Stimulated activated CD4-positive, alpha-beta T cell treated with anti-CD3 and anti-CD28 coated beads, Interleukin-12 subunit alpha, Interleukin-12 subunit beta, amount 100 ng/mL, for 48 hours (primary cell): ENCODE results near the gene TRIM67.
"Not testable (repeated sequence)": the region's sequence is repeated elsewhere in the genome, so short reads cannot be mapped to it uniquely, and the experiment has no call there.

Source experiments
- DNase-seq, 3 donors: peaks; one replicate each; pipeline ENCODE4 v3.0.0-alpha.2; 2020; ENCODE audit warnings: low read depth in 2 of 3, low spot score in 1 of 3

The TRIM67 gene

DNA sequence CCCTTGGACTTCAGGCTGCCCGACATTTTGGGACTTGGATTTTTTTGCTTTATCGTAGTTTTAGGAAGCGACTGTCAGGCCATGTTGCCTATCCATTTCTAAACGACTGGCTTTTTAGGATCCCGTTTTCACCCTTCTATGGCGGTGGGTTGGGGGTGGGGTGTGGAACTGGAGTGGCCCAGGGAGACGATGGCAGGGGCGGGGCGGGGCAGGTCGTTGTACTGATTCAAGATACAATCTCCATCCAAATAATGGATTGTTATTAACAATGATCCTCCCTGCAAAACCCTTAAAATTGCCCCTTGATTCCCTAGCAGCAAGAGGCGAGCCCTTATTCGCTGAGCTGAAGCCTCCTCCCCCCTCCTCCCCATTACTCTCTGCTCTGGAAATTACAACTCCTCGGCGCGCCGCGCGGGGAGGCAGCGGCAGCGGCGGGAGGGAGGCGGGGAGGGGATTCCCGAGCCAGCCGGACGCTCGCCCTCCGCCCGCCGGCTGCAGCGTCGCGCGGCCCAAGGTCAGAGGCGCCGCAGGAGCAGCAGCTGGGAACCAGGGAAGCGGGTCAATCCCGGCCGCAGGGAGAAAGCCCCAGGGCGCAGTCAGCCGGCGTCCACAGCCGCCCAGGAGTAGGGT is at the start of gene TRIM67:
TSS of gene TRIM67 (plus strand) at position 392 of the 630 bp plus-strand sequence. CDS start 912 bp downstream, outside the sequence.
- DNase-seq: no peak

DNA sequence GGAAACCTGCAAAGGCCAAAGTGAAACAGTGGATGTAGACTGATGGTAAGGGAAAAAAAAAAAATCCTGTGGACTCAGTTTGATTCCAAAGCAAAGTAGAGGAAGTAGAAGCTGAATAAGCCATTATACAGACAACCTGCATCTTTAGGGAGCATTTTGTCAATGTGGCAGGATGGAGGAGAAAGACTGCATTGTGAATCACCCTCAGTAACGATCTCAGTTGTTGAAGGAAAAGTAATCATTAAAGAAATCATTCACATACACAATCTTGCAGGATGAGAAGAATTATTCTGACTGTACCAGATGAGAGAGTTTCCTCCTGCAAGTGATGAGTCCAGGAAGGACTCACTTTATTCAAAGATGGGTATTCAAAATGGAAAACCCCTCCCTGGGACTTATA is 45.1 kb upstream of the TRIM67 start:
- no peak for DNase-seq

DNA sequence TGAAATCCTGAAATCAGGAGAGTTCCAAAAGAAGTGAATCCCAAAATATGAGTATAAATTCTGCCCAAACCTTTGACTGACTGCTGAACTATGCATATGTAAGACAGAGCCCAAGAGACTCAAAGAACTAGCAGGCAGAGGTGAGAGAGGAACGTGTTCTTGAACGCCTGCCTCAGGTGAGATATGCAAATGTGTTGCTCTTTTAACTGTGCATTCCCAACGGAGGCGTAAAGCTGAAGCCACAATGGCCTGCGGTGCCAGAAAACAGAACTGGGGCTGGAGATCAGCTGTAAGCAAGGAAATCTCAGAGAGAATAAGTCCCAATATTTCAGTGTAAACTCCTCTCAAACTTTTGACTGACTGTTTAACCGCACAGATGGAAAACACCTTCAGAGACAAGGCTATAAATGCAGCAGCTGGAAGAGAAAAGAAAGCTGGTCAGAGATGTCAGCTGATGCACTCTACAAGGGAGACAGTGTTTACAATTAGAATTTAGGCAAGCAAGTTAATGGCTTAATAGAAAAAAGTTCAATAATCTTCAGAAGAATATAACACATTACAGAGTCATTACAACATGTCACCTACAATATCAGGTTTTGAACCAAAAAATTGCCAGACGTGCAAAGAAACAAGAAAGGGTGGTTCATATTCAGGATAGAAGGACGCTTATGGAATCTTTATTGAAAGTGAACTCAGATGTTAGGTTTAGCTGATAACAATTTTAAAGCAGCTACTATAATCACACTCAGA is 43.0 kb upstream of the TRIM67 start:
- no peak for DNase-seq

DNA sequence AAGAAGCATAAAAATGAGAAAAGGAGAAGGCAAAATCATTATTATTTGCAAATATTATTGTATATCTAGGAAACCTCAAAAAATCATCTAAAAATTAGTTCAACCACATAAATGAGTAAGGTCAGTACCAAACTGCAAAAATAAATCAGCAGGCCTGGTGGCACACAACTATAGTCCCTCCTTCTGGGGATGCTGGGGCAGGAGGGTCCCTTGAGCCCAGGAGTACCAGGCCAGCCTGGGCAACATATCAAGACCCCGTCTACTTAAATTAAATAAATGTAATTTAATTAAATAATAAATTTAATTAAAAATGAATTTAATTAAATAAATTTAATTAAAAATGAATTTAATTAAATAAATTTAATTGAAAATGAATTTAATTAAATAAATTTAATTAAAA is 40.3 kb upstream of the TRIM67 start:
- DNase-seq: no peak

DNA sequence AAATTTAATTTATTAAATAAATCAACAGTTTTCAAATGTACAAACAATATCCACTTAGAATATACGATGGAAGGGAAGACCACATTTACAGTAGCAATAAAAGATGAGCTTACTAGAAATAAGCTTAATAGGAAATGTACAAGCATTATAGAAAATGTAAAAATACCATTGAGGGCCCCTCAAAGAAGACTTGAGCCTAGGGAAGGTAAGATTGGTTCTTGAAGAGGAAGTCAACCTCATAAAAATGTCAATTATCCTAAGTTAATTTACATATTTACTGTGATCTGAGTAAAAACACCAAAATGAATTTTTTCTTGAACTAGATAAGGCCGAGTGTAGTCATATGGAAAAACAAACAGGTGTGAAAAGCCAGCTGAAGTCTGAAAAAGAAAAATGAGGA is 39.7 kb upstream of the TRIM67 start:
- no peak for DNase-seq

DNA sequence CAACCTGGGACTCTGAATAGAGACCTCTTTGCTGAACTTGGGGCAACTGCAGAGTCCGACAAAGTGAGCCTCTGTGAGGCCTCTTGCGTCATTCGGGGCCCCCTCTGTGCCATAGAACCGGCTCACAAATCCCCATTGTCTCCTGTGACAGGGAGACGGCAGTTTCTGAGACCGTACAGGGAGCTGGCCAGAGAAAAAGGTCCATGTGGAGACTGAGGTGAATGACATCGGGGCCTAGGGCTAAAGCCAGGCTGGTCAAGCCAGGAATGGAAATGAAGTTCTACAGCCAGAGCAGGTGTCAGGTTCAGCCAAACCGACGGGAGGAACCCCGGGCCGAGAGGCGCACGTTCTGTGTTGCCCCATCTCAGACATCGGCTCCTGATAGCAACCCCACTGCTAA is 37.1 kb upstream of the TRIM67 start:
- no peak for DNase-seq

DNA sequence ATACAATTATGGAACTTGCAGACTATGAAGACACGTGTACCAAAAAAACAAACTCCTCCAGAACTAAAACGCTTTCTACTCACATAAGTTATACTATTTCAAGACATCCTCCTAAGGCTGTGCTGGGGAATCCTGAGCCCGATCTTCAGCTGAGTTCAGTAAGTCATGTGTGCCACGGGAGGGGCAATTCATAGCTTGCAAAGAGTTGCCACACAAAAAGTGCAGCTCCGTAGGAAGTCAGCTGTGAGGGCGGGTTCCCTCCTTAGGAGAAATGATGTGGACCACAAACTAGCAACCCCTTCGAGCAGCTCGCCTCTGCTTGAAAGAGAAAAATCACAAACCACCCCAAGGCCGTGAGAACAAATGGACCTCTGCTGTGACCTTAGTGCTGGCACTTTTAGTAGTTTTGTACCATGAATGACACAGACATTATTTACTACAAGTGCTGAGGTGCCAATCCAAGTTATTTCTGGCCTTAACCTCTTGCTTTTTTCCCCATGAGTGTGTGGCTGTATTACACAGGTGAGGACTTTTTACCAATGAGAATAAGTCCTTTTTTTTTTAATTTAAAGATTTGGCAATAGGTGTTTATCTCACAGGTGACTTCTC is 35.8 kb upstream of the TRIM67 start:
- no peak for DNase-seq

DNA sequence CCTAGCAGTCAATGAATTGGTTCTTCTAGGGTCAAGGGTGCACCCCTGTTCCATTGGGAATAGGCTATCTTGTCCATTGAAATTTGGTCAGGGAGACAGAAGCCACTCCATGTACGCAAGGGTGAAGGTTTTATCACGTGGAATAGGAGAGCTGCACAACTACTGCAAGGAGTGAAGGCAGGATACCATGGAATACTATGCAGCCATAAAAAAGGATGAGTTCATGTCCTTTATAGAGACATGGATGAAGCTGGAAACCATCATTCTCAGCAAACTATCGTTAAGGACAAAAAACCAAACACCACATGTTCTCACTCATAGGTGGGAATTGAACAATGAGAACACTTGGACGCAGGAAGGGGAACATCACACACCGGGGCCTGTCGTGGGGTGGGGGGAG is 34.8 kb upstream of the TRIM67 start:
- DNase-seq: not testable (repeated sequence)

DNA sequence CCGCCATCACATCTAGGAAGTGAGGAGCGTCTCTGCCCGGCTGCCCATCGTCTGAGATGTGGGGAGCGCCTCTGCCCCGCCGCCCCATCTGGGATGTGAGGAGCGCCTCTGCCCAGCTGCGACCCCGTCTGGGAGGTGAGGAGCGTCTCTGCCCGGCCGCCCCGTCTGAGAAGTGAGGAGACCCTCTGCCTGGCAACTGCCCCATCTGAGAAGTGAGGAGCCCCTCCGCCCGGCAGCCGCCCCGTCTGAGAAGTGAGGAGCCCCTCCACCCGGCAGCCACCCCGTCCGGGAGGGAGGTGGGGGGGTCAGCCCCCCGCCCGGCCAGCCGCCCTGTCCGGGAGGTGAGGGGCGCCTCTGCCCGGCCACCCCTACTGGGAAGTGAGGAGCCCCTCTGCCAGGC is 33.4 kb upstream of the TRIM67 start:
- DNase-seq: not testable (repeated sequence)

DNA sequence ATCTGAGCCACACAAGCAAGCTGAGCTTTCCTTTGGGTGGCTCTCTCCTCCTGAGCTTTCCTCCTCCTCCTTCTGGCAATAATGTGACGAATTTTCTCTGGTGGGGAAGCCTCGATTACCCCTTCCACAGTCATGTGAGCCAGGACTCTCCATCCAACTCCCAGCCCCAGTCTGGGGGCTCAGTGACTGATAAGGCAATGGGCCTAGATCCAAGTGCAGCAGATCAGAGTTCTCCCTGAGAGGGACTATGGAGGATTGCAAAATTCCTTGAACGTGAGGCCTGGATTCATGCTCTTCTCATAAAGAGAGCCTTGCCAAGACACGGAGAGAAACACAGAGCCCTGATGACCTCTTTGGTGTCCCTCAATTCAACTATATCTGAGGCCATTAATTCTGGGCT is 31.3 kb upstream of the TRIM67 start:
- DNase-seq: no peak

DNA sequence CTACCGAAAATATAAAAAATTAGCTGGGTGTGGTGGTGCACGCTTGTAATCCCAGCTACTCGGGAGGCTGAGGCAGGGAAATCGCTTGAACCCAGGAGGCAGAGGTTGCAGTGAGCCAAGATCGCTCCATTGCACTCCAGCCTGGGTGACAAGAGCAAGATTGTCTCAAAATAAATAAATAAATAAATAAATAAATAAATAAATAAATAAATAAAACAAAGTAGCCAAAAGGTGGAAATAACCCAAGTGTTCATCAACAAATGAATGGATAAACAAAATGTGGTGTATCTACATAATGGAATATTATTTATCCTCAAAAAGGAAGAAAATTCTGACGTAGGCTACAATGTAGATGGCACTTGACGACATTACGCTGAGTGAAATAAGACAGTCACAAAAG is 29.3 kb upstream of the TRIM67 start:
- not testable (repeated sequence) for DNase-seq

DNA sequence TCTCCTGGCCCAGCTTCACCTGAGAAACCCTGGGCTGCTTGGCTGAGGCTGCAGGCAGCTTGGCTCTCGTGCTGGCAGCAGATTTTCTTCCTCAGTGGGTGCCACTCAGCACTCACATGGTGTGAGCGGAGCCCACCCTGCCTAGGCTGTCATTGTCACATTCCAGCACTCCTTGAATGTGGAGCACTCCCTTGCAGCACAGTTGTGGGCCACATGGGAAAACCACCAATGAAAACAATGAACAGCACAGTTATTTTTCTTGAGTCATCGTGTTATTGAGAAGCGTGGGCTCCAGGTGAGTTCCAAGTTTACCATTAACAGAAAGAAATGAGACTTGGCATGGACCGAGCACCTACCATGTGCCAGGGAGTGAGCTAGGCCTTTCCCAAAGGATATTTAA is 27.2 kb upstream of the TRIM67 start:
- no peak for DNase-seq

DNA sequence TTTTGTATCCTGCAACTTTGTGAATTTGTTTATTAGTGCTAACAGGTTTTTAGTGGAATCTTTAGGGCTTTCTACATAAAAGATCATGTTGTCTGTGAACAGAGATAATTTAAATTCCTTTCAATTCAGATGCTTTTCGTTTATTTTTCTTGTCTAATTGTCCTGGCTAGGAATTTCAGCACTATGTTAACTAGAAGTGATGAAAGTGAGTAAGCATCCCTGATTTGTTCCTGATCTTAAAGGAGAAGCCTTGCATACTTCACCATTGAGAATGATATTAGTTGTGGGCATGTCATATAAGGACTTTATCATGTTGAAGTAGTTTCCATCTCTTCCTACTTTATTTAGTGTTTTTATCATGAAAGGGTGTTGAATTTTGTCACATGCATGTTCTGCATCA is 23.6 kb upstream of the TRIM67 start:
- no peak for DNase-seq

DNA sequence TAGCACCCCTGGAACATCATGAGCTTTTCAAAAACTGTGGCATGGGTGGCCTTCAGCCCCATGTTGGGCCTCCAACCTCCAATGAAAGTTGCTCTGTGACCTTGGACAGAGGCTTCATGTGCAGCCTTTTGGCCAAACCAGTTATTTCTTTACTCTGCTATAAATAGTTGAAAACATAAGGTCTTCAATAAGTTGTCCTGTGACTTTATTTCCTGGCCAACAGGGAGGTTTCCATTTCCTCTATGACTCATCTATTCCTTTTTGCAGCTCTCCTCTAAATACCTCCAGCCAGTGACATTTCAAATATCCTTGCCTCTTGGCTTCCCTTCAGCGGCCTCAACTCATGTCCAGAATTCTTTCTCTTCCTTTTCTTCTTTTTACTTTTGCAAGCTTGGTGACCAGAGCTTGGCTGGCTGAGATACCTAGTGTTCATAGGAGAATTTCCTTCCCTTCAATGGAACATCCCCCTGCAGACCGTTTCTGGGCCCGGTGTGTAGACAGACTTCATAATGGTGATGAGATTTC is 22.7 kb upstream of the TRIM67 start:
- DNase-seq: no peak

DNA sequence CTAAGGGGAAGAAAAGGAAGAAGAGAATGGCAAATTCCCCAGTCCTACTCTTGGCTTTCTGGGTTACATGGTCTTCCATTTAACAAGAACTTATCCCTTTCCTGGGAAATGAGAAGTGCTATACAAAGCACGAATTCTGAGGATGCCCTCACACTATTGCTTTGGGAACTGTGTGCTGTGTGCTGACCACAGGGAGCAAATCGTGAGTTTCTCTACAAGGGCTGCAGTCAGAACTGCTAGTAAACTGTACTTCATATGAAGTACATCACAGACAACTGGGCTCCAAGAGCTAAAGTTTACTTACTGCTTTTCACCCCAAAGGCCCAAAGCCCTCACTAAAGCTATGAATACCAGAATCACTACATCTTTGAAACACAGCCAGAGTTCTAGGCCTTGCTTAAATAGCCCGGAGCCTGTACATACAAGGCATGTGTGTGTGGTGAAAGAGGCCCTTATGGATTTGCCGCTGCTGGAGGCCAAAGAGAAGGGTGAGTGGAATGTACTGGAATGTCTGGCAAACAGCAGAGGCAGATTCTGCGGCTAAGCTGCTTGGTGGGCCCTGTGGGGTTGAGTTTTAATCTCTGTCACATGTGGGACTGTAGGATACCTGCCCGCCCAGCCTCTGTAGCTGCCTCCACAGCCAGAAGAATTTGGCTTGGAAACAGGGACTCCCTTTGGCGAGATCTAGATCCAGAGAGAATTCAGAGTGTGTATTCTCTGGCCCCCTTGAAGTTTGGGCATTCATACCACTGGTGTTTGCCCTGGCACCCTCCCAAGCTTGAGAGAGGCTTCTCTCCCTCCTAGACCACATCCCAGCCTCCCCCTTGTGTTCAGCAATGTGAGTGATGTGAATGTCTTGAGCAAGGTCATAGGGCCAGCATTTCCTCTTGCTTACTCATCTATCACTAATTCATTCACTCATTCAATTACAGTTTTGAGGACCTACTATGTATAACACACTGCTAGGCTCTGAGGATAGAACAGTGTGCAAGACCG is 21.9 kb upstream of the TRIM67 start:
- no peak for DNase-seq

DNA sequence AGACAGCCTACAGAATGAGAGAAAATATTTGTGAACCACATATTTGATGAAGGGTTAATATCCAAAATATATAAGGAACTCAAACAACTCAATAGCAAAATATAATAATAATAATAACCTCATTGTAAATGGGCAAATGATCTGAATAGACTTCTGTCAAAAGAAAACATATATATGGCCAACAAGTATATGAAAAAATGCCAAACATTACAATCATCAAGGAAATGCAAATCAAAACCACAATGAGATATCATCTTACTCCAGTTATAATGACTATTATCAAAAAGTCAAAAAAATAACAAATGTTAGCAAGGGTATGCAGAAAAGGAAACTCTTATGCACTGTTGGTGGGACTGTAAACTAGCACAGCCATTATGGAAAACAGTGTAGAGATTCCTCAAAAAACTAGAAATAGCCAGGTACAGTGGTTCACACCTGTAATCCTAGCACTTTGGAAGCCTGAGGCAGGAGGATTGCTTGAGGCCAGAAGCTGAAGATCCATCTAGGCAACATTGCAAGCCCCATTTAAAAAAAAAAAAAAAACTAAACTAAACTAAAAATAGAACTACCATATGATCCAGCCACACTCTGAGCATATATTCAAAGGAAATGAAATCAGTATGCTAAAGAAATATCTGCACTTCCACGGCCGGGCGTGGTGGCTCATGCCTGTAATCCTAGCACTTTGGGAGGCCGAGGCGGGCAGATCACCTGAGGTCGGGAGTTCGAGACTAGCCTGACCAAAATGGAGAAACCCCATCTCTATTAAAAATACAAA is 17.3 kb upstream of the TRIM67 start:
- DNase-seq: no peak

DNA sequence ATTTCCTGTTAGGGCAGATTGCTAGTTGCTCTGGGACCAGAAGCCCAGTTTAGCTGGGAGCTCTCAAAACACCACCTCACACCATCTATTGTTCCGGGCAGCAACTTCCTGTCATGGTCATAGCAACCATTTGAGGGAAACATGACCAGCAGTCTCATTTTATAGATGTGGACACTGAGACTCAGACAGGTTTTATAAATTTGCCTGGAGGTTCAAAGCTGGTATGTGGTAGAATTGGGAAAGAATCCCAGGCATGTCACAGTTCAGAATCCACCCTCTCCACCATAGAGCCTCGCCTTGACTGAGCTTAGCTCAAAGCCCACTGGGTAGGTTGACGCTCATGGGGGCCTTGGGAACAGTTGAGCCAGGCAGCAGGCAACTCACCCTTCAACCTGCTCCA is 14.0 kb upstream of the TRIM67 start:
- no peak for DNase-seq

DNA sequence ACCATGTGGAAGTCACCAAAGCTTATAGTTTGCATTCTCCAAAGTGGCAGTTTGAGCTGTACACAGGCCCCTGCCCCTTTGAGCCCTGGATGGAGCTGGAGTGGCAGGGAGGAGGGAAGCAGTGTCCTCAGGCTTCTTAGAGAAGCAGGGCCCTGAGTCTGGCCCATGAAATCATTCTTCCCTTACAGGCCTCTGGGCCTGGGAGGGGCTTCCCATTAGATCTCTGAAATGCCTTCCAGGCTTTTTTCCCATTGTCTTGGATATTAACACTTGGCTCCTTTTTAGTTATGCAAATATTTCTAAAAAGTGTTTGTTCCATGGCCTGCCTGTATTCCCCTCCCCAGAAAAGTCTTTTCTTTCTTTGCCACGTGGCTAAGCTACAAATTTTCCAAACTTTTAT is 10.0 kb upstream of the TRIM67 start:
- no peak for DNase-seq

DNA sequence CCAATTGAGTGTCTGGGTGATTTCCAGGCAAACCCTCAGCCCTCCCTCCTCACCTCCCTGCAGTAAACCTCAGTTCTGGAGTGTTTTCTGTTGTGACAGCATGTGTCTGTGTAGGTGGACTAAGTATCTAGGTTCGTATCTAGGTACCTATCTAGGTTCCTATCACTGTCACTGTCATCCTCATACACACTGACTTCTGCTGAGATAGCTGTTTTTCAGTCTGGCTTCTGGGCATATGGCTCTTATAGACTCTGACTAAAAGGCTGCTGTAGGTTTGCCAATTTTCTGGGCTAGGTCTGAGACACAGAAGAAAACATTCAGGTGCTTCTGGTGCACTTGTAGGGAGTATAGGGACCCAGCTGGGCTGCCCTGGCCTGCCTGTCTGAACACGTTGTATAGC is 8.1 kb upstream of the TRIM67 start:
- DNase-seq: no peak

DNA sequence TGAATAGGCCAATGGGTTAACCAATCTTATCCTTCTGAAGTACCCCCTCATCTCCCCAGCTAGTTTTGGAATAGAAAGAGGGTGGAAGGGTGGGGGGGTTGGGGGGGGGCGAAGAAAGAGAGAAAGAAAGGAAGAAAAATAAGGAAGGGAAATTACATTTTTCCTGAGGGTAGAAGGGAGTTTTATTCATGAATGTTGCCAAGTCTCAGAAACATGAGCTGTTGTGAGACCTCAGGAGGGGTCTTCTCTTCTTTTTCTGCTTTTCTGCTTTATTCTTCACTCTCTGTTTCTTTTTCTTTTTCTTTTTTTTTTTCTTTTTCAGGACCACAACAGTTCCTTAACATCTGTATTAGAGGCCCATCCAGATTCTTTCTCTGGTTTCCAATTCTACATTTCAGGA is 6.0 kb upstream of the TRIM67 start:
- DNase-seq: no peak
